ENCODE results near the gene CNGA3.

DNA sequence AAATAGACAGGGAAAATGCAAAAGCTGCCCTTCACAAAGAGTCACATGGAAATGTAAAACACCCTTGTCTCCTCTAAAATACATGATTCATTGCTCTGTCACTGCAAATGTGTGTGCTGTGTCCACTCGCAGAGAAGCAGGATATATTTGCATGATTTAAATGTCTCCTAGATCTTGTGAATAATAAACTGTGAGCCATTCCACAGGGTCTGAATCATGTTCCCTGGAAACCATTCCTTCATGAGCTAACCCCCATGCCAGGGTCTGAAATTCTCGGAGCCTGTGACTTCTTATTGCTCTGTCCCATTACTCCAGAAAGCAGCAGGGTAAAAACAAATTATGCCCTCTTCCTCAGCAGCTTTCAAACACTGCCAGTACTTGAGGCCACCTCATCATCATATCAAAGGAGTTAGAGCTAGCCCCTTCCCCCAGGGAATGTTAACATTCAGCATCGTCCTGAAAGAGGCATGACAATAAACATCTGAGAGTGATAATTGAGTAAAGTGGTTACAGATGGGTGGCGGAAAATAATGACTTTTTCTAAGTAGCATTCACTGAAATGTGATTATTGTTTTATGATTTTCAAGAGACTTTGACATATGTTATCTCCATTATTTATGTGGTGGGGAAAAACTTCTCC is 11.7 kb upstream of the CNGA3 start:
- TF ChIP-seq BHLHE40 (IDR thresholded peaks at IDR 0.05; ENCODE audit: borderline replicate concordance in 1 of 2, low read depth in 2 of 2, low read length in 1 of 2) (no peak), EED (IDR thresholded peaks at IDR 0.05; ENCODE audit: low read depth) (no peak)
